WTC11 (cell line): ENCODE measurements around the gene KIRREL3.

ENCODE experiments used
- CREB1 ChIP-seq: sonication (generic); formaldehyde crosslinking; IDR thresholded peaks from 2 replicates; pipeline ENCODE4 v1.8.0; 2023; ENCODE audit warnings: mild to moderate bottlenecking, missing genetic modification reagents
- CREM ChIP-seq: sonication (generic); formaldehyde crosslinking; IDR thresholded peaks from 2 replicates; pipeline ENCODE4 v1.8.1; 2022; ENCODE audit warnings: mild to moderate bottlenecking, missing genetic modification reagents, moderate library complexity
- NFYB ChIP-seq: sonication (generic); formaldehyde crosslinking; conservative IDR thresholded peaks from 2 replicates; pipeline ENCODE4 v1.8.0; 2022; ENCODE audit warnings: low read depth, missing genetic modification reagents
- NR2C2 ChIP-seq: sonication (generic); formaldehyde crosslinking; IDR thresholded peaks from 2 replicates; pipeline ENCODE4 v1.8.0; 2022; ENCODE audit warnings: mild to moderate bottlenecking, missing genetic modification reagents
- SMAD3 ChIP-seq: sonication (generic); formaldehyde crosslinking; IDR thresholded peaks from 2 replicates; pipeline ENCODE4 v1.8.0; 2022; ENCODE audit warnings: missing genetic modification reagents, mild to moderate bottlenecking, borderline replicate concordance
- TEAD4 ChIP-seq: sonication (generic); formaldehyde crosslinking; IDR thresholded peaks from 2 replicates; pipeline ENCODE4 v1.8.0; 2022; ENCODE audit warnings: mild to moderate bottlenecking, missing genetic modification reagents
- ZNF121 ChIP-seq: sonication (generic); formaldehyde crosslinking; IDR thresholded peaks from 2 replicates; pipeline ENCODE4 v1.8.0; 2023; ENCODE audit warnings: missing genetic modification reagents
- ZNF263 ChIP-seq: sonication (generic); formaldehyde crosslinking; IDR thresholded peaks from 2 replicates; pipeline ENCODE4 v1.8.1; 2022; ENCODE audit warnings: low read depth, mild to moderate bottlenecking, moderate library complexity, missing genetic modification reagents
- TF ChIP-seq, protein P1 (sequence below): sonication (generic); formaldehyde crosslinking; IDR thresholded peaks from 2 replicates; pipeline ENCODE4 v1.8.1; 2023; ENCODE audit warnings: mild to moderate bottlenecking, missing genetic modification reagents, borderline replicate concordance
- TF ChIP-seq, protein P2 (sequence below): sonication (generic); formaldehyde crosslinking; IDR thresholded peaks from 2 replicates; pipeline ENCODE4 v1.8.1; 2023; ENCODE audit warnings: mild to moderate bottlenecking, missing genetic modification reagents
- TF ChIP-seq, protein P3 (sequence below): sonication (generic); formaldehyde crosslinking; IDR thresholded peaks from 2 replicates; pipeline ENCODE4 v1.8.0; 2022; ENCODE audit warnings: mild to moderate bottlenecking, missing genetic modification reagents
- TF ChIP-seq, protein P4 (sequence below): fragments of 200-600 bp; IDR thresholded peaks from 2 replicates; pipeline ENCODE4 v1.8.0; 2022; ENCODE audit warnings: antibody characterized with exemption
- TF ChIP-seq, protein P5 (sequence below): sonication (generic); formaldehyde crosslinking; IDR thresholded peaks from 2 replicates; pipeline ENCODE4 v1.8.0; 2022; ENCODE audit warnings: mild to moderate bottlenecking, missing genetic modification reagents
- TF ChIP-seq, protein P6 (sequence below): sonication (generic); formaldehyde crosslinking; IDR thresholded peaks from 2 replicates; pipeline ENCODE4 v1.8.0; 2022; ENCODE audit warnings: mild to moderate bottlenecking, missing genetic modification reagents

DNA sequence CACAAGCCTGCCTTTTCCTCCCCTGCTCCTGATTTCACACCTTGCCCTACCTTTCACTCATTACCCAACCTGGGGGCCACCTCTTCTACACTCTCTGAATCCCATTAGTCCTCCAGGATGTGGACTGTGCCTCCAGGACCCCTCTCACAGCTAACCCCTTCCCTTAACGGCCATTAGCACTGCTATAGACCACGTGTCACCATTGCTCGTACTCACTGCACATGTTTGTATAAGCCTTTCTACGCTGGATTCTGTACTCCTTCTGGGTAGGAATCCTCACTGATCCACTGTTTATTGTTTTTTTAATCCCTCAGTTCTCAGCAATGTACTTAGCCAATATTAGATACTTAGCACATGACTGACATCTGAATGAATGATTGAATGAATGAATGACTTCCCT lies 40.9 kb downstream of the KIRREL3 start:
- TF ChIP-seq CREB1 (CRISPR knock-in tag) (no peak), NR2C2 (CRISPR knock-in tag) (no peak), NFYB (CRISPR knock-in tag) (no peak), ZNF263 (no peak), ZNF121 (no peak), CREM (no peak), TEAD4 (no peak), SMAD3 (no peak)
- TF ChIP-seq, protein P1, sequence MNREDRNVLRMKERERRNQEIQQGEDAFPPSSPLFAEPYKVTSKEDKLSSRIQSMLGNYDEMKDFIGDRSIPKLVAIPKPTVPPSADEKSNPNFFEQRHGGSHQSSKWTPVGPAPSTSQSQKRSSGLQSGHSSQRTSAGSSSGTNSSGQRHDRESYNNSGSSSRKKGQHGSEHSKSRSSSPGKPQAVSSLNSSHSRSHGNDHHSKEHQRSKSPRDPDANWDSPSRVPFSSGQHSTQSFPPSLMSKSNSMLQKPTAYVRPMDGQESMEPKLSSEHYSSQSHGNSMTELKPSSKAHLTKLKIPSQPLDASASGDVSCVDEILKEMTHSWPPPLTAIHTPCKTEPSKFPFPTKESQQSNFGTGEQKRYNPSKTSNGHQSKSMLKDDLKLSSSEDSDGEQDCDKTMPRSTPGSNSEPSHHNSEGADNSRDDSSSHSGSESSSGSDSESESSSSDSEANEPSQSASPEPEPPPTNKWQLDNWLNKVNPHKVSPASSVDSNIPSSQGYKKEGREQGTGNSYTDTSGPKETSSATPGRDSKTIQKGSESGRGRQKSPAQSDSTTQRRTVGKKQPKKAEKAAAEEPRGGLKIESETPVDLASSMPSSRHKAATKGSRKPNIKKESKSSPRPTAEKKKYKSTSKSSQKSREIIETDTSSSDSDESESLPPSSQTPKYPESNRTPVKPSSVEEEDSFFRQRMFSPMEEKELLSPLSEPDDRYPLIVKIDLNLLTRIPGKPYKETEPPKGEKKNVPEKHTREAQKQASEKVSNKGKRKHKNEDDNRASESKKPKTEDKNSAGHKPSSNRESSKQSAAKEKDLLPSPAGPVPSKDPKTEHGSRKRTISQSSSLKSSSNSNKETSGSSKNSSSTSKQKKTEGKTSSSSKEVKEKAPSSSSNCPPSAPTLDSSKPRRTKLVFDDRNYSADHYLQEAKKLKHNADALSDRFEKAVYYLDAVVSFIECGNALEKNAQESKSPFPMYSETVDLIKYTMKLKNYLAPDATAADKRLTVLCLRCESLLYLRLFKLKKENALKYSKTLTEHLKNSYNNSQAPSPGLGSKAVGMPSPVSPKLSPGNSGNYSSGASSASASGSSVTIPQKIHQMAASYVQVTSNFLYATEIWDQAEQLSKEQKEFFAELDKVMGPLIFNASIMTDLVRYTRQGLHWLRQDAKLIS (CRISPR knock-in tag), result no peak
- TF ChIP-seq, protein P2, sequence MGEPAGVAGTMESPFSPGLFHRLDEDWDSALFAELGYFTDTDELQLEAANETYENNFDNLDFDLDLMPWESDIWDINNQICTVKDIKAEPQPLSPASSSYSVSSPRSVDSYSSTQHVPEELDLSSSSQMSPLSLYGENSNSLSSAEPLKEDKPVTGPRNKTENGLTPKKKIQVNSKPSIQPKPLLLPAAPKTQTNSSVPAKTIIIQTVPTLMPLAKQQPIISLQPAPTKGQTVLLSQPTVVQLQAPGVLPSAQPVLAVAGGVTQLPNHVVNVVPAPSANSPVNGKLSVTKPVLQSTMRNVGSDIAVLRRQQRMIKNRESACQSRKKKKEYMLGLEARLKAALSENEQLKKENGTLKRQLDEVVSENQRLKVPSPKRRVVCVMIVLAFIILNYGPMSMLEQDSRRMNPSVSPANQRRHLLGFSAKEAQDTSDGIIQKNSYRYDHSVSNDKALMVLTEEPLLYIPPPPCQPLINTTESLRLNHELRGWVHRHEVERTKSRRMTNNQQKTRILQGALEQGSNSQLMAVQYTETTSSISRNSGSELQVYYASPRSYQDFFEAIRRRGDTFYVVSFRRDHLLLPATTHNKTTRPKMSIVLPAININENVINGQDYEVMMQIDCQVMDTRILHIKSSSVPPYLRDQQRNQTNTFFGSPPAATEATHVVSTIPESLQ (CRISPR knock-in tag), result no peak
- TF ChIP-seq, protein P3, sequence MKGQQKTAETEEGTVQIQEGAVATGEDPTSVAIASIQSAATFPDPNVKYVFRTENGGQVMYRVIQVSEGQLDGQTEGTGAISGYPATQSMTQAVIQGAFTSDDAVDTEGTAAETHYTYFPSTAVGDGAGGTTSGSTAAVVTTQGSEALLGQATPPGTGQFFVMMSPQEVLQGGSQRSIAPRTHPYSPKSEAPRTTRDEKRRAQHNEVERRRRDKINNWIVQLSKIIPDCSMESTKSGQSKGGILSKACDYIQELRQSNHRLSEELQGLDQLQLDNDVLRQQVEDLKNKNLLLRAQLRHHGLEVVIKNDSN, result no peak
- TF ChIP-seq, protein P4, sequence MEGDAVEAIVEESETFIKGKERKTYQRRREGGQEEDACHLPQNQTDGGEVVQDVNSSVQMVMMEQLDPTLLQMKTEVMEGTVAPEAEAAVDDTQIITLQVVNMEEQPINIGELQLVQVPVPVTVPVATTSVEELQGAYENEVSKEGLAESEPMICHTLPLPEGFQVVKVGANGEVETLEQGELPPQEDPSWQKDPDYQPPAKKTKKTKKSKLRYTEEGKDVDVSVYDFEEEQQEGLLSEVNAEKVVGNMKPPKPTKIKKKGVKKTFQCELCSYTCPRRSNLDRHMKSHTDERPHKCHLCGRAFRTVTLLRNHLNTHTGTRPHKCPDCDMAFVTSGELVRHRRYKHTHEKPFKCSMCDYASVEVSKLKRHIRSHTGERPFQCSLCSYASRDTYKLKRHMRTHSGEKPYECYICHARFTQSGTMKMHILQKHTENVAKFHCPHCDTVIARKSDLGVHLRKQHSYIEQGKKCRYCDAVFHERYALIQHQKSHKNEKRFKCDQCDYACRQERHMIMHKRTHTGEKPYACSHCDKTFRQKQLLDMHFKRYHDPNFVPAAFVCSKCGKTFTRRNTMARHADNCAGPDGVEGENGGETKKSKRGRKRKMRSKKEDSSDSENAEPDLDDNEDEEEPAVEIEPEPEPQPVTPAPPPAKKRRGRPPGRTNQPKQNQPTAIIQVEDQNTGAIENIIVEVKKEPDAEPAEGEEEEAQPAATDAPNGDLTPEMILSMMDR, result no peak
- TF ChIP-seq, protein P5, sequence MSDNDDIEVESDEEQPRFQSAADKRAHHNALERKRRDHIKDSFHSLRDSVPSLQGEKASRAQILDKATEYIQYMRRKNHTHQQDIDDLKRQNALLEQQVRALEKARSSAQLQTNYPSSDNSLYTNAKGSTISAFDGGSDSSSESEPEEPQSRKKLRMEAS (CRISPR knock-in tag), result no peak
- TF ChIP-seq, protein P6, sequence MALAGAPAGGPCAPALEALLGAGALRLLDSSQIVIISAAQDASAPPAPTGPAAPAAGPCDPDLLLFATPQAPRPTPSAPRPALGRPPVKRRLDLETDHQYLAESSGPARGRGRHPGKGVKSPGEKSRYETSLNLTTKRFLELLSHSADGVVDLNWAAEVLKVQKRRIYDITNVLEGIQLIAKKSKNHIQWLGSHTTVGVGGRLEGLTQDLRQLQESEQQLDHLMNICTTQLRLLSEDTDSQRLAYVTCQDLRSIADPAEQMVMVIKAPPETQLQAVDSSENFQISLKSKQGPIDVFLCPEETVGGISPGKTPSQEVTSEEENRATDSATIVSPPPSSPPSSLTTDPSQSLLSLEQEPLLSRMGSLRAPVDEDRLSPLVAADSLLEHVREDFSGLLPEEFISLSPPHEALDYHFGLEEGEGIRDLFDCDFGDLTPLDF, result no peak
